DMS53 treated with DMSO at 0.1 percent for 48 hours (cell line): ENCODE results near the gene KIRREL3.
"Not testable (repeated sequence)": the region's sequence is repeated elsewhere in the genome, so short reads cannot be mapped to it uniquely, and the experiment has no call there.

Source experiments
- DNase-seq: peaks from one replicate; lab custom pipeline; 2025; ENCODE audit not compliant: unreplicated experiment; lab: John Stamatoyannopoulos, UW

KIRREL3 gene

DNA sequence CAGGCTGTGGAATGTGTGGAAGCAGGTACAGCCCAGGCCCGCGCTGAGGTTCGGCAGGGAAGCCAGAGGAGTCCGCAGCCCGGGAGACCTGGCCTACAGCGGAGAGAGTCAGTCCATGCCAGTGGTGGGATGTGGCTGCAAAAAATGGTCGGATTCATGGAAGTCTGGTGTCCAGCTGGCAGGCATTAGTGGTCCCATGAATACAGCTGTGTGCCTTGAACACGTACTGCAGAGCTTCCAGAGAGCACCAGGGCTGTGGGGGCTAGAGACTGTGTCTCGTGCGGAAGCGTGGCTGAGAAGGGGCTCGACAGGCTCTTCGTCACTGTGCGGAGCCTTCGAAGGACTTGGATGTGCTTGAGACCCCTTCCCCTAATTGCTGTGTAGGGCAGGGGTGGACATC is 604.3 kb downstream of the KIRREL3 start:
- not testable (repeated sequence) for DNase-seq

DNA sequence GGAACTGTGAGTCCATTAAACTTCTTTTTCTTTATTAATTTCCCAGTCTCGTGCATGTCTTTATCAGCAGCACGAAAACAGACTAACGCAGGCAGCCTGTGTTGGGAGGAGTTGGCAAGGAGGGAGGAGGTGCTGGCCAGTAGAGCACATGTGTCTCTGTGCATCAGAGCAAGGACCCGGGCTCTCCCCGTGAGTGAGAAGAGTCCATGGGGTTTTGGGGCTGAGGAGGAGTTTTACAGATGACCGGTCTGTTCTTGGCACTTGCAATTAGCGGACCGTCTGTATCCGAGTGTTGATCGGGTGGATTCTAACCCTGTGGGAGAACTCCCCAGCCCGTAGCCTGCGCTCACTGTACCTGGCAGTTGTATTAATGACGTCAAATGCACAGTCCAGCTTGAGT is 604.8 kb downstream of the KIRREL3 start:
- DNase-seq = not testable (repeated sequence)

DNA sequence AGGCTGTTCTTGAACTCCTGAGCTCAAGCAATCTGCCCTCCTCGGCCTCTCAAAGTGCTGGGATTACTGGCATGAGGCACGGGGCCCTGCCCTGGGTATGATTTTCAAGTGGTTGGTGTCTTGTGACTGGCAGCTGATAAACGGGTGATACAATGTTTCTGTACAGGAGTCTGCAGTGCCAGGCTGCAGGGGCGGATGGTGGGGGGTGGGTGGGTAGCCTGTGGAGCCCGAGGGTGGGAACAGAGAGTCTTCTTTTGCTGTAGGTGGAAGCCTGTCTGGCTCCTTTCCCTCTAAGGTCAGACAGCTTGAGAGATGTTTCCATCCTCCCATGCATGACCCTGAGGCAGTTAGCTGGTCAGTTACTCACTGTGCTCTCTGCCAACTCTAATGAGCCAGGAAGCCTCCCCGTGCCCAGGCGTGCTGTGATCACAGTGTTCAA is 605.9 kb downstream of the KIRREL3 start:
- DNase-seq = not testable (repeated sequence)

DNA sequence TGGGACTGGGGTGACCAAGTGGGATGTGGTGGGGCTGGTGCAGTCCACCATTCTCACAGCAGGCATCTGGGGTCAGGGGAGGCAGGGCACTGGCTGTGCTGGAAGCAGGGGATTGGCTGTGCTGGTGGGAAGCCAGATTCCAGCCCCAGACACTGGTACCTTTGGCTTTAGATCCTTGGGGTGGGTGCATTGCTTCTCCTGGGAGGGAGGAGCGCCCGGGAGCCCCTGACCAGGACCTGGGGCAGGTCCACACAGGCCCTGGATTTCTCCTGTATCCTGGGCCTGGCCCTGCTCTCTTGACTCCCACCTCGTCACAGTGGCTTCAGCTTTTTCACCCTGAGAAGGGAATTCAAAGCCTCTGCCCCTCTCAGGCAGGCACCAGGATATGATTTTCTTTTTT is 606.5 kb downstream of the KIRREL3 start:
- DNase-seq = no peak

DNA sequence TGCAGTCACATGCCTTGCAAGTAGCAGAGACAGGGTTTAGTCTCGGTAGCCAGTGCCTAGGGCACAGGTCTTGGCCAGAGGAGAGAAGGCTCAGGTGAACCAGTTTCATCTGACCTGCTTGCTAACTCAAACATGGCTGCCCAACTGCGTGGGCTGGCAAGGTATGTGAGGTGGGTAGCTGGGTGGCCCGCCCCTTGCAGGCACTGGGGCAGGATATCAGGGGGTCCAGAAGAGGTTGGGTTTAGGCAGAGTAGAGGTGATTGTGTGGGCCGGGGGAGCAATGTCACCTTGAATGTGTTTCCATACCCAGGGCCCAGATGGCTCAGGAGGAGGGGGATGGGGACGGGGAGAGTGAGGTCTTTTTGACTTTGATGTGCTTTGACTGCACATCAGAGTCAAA is 607.4 kb downstream of the KIRREL3 start:
- DNase-seq = no peak

DNA sequence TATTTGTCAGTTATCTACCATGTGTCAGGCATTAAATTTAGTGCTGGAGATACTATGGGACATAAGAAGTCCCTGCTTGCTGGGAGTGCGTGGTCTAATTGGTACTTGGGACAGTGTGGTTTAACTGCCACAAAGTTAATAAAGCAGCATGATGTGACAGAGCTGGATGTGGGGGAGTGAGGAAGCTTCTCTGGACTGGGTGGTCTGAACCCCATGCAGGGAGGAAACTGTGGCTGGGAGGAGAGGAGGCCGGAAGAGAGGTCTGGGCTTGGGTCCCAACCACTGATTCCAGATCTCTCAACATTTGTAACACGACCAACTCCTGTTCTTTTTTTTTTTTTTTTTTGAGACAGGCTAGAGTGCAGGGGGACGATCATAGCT is 607.9 kb downstream of the KIRREL3 start:
- no peak for DNase-seq

DNA sequence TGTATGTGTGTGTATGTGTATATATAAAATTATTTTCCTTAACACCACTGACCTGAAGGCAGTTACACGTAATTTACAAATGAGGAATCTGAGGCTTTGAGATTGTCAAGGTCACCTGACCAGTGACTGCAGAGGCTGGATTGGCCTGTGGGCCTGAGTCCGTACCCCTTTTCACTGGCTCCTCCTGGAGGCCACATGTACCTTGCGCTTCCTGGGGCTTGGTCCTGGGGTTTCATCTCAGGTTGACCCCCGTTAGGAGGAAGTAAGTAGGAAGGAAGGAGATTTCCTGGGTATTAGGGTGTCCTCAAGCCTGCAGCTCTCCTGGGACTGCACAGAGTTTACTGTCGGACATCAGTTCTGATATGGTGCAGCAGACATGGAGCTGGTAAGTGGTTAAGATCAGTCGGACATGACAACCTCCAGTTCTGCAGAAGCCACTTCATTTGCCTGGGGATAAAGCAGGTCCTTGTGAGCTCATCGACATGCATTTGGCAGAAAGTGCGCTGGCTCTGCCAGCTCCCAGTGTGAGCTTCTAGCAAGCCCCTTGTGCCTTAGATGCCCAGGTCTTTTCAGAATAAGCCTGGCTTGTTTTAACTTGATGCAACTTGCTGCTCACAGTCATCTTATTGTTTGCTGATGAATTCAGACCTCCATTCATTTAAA is 608.5 kb downstream of the KIRREL3 start:
- DNase-seq = no peak

DNA sequence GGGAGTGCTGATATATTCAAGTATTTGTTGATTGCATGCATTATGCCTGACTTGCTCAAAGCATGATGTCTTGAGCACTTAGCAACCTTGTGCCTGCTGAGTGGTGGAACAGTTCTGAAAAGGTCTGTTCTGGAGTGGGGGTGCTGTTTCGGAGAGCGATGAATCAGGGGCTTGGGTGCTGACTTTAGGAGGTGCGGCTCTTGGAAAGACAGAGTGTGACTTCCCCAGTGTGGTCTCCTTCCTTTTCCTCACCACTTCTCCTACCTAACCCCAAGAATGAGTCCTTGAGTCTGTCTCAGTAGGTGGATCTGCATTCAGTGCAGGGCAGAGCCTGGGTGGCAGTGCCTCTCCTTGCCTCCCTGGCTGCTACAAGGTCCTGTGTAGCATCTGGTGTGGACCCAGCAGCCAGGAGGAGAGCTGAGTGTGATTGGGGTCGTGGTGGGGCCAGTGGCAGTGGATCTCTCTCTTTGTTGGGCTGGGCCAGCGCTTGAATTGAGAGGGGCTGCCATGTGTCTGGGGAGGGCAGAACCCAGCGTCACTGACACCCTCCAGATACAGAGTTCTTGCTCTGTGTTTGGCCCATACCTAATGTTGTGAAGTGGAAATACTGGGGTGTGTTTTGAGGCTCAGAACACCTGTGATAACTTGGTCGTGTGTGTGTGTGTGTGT is 609.1 kb downstream of the KIRREL3 start:
- no peak for DNase-seq

DNA sequence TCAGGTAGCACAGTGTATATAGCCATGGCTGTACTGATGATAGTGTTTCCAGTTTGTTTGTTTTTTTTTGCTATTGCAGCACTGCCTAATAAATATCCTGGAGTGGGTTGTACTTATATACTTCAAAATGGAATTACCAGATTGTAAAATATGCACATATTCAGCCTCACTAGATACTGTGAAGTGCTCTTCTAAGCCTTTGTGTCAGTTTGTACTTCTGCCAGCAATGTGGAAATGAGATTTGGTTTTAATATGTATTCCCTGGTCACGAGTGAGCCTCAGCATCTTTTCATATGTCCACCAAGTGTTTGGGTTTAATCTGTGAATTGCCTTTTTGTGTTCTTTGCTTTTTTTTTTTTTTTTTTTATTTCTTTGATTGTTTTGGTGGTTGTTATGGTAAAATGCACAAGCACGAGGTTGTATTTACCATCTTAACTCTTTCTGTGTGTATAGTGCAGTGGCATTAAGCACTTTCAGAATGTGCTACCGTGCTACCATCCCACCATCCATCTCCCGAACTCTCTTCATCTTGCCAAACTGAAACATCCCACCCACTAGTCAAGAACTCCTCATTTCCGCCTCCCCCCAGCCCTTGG is 610.2 kb downstream of the KIRREL3 start:
- no peak for DNase-seq

DNA sequence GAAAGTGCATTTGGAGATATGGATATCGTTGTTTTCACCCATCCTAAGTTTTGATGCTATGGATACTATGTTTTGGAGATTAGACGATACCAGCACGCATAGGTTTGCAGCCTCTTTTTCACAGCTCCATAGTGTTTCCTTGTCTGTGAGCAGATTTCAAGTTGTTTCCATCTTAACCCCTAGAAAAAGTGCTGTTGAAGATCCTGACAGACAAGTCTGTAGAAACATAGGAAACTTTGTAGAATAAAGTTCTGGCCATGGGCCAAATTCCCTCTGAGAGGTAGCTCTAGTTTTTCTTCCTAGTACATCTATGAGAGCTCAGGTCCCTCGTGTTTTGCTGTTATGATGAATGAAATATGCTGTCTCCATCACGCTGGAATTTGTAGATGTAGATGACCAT is 612.7 kb downstream of the KIRREL3 start:
- DNase-seq = no peak

DNA sequence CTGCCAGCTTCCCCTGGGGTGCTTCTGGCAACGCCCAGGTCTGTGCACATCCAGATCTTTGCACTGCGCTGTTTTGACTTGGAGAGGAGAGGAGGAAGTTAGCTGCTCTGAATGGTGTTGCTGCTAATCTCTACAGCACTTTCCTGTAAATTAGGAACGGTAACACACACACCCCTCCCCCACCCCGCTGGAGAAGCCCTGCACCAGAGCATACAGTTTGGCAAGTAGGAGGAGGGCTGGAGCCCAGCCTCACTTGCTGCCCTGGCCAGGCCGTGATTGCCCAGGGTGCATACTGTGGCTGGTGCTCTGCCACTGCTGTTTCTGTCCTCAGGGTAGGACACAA is 613.9 kb downstream of the KIRREL3 start:
- not testable (repeated sequence) for DNase-seq

DNA sequence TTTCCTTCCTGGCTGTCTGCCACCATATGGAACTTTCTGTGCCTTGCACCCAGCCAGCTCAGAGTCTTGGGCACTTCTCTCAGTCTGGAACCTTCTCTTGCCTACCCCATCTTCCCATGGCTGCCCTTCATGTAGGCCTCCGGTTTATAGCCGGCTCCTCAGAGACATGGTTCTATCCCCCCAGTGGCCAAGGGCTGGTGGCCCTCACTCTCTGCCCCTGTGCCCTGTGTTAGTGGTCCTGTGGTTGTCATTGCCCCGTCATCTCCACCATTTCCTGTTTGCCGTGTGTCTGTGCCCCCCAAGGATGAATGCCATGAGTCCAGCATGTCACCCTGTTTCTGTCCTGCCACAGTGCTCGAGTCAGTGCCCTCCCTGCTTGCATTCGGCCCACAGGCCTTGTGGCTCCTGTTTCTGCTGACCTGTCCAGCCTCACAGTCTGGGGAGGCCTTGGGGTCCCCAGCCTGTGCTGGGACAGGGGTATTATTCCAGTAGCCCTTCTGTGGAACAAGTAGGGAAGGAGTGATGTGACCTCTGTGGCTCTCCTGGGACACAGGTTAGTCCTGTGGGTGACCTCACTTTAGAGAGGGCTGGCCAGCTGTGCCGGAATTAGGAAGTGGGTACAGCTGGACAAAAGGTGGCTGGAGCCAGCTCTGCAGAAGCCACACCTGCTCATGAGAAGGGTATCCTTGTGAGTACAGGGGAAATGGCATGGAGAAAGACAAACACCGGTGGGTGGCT is 614.4 kb downstream of the KIRREL3 start:
- DNase-seq = no peak

DNA sequence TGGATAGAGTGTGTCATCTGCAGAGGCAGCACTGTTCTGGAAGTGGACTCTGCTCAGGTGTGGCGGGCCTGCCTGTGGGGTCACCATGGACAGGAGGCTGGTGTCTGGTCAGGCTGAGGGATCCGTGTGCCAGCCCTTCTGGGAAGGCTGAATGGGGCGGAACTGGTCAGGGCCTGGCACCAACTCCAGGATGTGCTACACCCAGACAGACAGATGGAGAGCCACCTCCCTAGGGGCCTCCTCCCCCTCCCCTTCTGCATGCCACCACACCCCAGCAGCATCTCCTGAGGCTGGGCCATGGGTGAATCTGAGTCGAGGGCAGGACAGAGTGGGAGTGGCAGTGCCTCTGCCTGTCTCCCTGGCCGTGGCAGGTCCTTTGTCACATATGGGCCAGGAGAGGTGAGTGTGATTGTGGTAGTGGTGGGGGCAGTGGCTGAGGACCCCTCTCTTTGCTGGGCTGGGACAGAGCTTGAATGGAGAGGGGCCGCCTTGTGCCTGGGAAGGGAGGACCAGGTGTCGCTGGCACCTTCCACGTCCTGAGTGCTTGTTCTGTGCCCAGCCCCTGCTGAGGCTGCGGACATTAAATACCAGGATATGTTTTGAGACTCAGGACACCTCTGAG is 616.0 kb downstream of the KIRREL3 start:
- no peak for DNase-seq

DNA sequence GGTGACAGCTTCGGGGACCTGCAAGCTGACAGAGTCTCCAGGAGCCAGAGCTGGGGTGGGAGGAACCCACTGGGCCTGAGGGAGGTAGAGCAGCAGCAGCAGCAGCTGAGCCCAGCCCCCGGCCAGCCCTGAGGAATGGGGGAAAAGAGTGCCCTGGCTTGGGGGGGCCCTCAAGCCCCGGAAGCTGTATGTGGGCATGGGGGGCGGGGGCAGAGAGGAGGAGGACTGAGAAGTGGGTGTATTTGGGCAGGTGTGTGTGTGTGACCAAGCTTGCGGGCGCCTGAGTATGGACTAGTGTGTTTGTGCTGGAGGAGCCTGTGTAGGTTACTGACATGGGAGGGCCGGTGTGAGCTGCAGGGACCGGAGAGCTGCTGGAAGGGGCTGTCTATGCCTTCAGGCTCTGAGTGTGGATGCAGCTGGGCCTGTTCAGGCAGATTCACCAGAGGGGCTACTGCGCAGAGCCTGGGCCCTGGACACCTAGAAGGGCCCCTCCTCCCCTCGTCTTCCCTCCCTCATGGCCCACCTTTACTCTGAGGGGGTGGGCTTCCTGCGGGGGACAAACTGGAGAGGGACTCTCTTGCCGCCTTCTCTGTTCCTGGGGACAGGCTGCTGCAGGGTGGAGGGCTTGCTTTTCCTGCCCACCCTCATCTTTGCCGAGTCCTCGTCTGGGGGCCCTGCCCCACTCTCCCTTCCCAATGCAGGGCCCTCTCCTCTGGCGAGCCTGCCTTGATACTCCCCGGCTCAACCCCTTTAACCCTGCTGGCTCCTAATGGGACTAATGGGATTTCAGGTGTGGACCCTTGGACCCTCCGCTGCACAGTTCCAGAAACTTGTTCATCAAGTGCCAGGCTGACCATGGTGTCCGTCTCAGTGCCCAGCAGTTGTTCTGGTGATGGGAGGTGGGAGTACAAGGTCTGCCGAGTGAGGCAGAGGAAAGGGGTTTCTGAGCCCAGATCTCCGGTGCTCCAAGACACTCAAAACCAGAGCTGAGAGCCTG is 616.9 kb downstream of the KIRREL3 start:
- DNase-seq = no peak

DNA sequence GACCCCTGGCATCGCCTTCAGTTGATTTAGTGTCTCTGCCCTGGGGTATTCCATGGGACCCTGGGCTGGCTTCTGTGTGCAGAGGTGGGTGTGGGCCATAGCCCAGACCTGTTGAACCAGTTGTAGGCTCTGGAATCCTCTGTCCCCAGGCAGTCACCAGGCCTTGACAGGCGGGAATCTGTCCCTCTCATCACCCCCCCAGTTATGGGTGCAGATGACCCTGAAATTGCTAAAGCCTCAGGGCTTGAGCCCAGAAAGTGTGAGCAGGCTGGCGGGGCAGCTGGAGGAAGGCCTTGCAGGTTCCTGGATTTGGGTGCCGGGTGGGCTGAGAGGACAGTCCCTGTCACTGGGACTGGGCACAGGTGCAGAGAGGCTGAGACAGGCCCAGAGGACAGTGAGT is 617.9 kb downstream of the KIRREL3 start:
- not testable (repeated sequence) for DNase-seq

DNA sequence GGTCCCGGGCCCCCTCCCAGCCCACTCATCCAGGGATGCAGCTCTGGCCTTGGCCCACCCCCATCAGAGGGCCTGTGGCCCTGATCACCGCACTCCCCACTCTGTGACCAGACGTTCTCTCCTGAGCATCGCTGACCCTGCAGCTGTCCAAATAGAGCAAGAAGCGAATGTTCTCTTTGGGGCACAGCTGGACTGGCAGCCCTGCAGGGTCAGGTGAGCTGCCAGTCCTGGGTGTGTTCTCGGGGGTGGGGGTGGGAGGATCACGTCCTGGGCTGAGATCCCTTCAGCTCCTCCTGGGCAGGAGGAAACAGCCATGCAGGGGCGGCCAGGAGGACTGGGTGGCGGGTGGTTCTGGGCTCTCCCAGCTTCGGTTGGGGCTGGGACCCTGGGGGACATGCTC is 618.6 kb downstream of the KIRREL3 start:
- DNase-seq = not testable (repeated sequence)

DNA sequence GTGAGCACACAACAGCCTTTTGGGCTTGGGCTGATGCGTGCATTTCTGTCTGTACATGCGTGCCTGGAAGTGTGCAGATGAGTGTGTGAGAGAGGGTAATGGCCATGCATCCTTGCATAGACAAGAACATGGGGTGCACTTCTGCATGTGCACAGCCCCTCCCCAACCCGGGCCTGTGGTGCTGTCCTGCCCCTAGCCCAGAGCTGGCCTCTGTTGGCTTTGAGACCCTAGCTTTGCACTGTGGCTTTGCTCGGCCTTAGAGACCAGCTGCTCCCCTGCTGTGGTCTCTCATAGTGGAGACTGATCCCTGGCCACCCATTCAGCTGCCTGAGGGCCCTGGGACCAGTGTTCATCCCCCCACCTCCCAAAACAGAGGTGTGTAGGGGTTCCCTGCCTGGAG is 619.7 kb downstream of the KIRREL3 start:
- no peak for DNase-seq

DNA sequence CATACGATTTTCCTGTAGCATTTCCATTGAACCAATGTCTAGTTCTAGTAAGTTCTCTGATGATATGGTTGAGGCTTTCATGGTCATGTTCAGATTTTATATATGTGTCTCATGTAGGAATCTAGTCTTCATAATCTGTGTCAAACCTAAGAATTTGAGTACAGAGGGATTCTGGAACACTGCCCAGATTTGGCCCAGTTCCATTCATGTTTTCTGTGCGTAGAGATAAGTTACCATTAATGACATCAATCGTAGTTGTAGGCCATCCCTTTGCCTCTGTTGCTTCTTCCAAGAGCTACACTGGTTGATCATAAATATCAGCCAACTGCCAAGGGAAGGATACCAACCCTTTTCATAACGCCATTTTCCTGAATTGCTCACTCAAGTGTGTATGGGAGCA is 621.8 kb downstream of the KIRREL3 start:
- no peak for DNase-seq

DNA sequence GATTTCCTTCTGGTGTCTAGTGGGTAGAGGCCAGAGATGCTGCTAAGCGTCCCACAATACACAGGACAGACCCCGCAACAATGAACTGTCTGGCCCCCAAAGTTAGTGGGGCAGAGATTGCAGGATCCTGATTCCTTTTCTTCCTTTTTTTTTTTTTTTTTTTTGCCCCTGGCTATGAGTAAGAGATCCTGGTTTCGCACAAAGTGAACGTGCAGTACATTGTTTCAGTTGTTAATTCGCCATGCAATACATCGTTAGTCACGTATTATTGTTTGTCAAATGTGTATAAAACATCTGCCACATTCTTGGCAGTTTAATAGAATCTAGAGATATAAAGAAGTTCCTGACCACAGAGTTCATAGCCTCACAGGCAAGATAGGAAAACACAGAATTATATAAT is 624.8 kb downstream of the KIRREL3 start:
- DNase-seq = no peak

DNA sequence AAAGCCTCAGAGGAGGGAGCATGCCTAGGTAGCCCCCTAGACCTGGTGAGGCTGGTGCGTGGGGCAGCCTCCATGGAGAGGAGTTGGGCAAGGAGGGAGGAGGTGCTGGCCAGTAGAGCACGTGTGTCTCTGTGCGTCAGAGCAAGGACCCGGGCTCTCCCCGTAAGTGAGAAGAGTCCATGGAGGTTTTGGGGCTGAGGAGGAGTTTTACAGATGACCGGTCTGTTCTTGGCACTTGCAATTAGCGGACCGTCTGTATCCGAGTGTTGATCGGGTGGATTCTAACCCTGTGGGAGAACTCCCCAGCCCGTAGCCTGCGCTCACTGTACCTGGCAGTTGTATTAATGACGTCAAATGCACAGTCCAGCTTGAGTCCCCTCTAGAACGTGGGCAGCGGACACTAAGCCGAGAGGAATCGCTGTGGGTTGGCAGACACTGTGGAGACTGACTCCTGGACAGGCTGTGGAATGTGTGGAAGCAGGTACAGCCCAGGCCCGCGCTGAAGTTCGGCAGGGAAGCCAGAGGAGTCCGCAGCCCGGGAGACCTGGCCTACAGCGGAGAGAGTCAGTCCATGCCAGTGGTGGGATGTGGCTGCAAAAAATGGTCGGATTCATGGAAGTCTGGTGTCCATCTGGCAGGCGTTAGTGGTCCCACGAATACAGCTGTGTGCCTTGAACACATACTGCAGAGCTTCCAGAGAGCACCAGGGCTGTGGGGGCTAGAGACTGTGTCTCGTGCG is 625.8 kb downstream of the KIRREL3 start:
- not testable (repeated sequence) for DNase-seq
